NCI-H2196 (cell line): ENCODE measurements around the gene SRF.

Source experiments
- DNase-seq: peaks from one replicate; lab custom pipeline; 2025; ENCODE audit not compliant: unreplicated experiment; lab: John Stamatoyannopoulos, UW

The SRF gene

GRCh38 chr6:43181621-43181941 lies 10.5 kb downstream of the SRF start:
- DNase-seq: no peak

GRCh38 chr6:43181942-43182860 lies 11.1 kb downstream of the SRF start, which contains the start of gene CUL9:
TSS of gene CUL9 (plus strand) at chr6:43182196. CDS start at chr6:43184311, 2,115 bp downstream.
- DNase-seq: peak; percentile 73

- DNase-seq: no peak
Observed at GRCh38 chr6:43183441-43183840, 12.4 kb downstream of the SRF start.

- DNase-seq: no peak
Observed at GRCh38 chr6:43184268-43184985, 13.4 kb downstream of the SRF start.

- no peak for DNase-seq
Observed at GRCh38 chr6:43185391-43185985, 14.4 kb downstream of the SRF start.

GRCh38 chr6:43186019-43186418 lies 14.9 kb downstream of the SRF start:
- DNase-seq: no peak

GRCh38 chr6:43186706-43187105 lies 15.6 kb downstream of the SRF start:
- no peak for DNase-seq

GRCh38 chr6:43187821-43188220 lies 16.8 kb downstream of the SRF start:
- DNase-seq: no peak

GRCh38 chr6:43188426-43188825 lies 17.4 kb downstream of the SRF start:
- DNase-seq: no peak

- DNase-seq: no peak
Observed at GRCh38 chr6:43189776-43190304, 18.8 kb downstream of the SRF start.

GRCh38 chr6:43192911-43193310 lies 21.8 kb downstream of the SRF start:
- no peak for DNase-seq

GRCh38 chr6:43193929-43194328 lies 22.9 kb downstream of the SRF start:
- DNase-seq: no peak

GRCh38 chr6:43196337-43196736 lies 25.3 kb downstream of the SRF start:
- DNase-seq: no peak

- no peak for DNase-seq
Observed at GRCh38 chr6:43199912-43200311, 28.8 kb downstream of the SRF start.

- no peak for DNase-seq
Observed at GRCh38 chr6:43200541-43200940, 29.5 kb downstream of the SRF start.

- DNase-seq: no peak
Observed at GRCh38 chr6:43202451-43202850, 31.4 kb downstream of the SRF start.

GRCh38 chr6:43203029-43203717 lies 32.1 kb downstream of the SRF start:
- DNase-seq: no peak

GRCh38 chr6:43203718-43204095 lies 32.6 kb downstream of the SRF start:
- no peak for DNase-seq

- DNase-seq: no peak
Observed at GRCh38 chr6:43204271-43205105, 33.4 kb downstream of the SRF start.

- no peak for DNase-seq
Observed at GRCh38 chr6:43205849-43206248, 34.8 kb downstream of the SRF start.
